ENCODE results near the gene SOWAHC. TPM values are rescaled to one million over a fixed set of nuclear protein-coding genes. Genes with fewer than 3 reads are reported as not detected.

SOWAHC gene
- total and polyA plus RNA-seq, 2 of the 13 experiments (the other 11 are each of a cell fraction or from before 2014, with no cell fraction given) = 21.2 to 22.5 TPM

DNA sequence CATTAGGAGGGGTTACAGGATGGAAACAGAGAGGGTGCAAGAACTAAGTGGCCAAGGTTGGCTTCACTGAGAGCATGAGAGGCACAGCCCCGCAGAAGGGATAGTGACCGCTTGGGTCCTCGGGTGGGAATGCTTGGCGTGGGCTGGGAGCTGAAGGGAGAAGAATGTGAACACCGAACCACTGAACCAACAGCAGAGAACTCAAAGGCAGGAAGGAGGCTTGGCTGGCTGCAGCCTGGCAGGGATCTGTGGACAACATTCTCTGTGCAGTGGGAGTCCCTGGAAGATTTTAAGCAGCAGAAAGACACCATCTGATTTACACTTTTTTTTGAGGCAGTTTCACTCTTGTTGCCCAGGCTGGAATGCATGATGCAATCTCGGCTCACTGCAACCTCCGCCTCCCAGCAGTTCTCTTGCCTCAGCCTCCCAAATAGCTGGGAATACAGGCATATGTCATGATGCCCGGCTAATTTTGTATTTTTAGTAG lies 33.9 kb downstream of the SOWAHC start:
- peaks cover 81% of the 10 kb centered on the region for H3K4me1 ChIP-seq (ENCODE audit: insufficient read depth, low read length)
- peak overlapping the region; percentile 18 for H3K27ac ChIP-seq (ENCODE audit: extremely low read length, insufficient read depth, low read length)
- FAIRE-seq (no peak), ATAC-seq (no peak), DNase-seq (ENCODE audit: low spot score) (no peak)
- no peaks in the 10 kb centered on the region for H3K27me3 ChIP-seq (ENCODE audit: control insufficient read depth in 1 of 2, insufficient read depth in 2 of 2, low read length in 2 of 2)
- in situ Hi-C loops (cut with HindIII; ENCODE audit: extremely low pct_ligation_motif_present, low pct_unique_long_range_greater_than_20kb) = no loop called here
- H3K36me3 ChIP-seq (replicated peaks in 1 of 2; ENCODE audit: control insufficient read depth in 1 of 2, insufficient read depth in 2 of 2, low read length in 2 of 2) = no peaks in the 10 kb centered on the region
- no peaks in the 10 kb centered on the region for H4K20me1 ChIP-seq (ENCODE audit: insufficient read depth, low read length)
- POLR2A ChIA-PET = interaction anchor here (1.0 to 2.6 kb wide), 4 partner anchors 16 to 43 kb away, joined by 3 to 11 read pairs (median 4); partner anchors contain the start of genes SEPTIN10 and SOWAHC
- CTCF ChIA-PET (ENCODE audit: low intra/inter-chr PET ratio, low total read pairs) = no interaction called here
- H3K79me2 ChIP-seq (ENCODE audit: insufficient read depth, low read length) = no peaks in the 10 kb centered on the region
- H3K9ac ChIP-seq (ENCODE audit: insufficient read depth, low read depth, low read length) = 0 out of 2 replicates have a peak overlapping the region, but pooled peaks have one; percentile 17
- peak overlapping the region; percentile 29 for H3K4me2 ChIP-seq (ENCODE audit: low read depth, low read length)
- intact Hi-C loops (cut with micrococcal nuclease; ENCODE audit: unreplicated experiment) = no loop called here
- WGBS (ENCODE audit: low lambda C conversion rate) = 76% methylated on average over 8 of the region's 8 CpGs
- H2AFZ ChIP-seq (ENCODE audit: low read length) = peak overlapping the region; percentile 50
- no peaks in the 10 kb centered on the region for H3K9me3 ChIP-seq (ENCODE audit: low read length)
- BruUV-seq (replicated peaks) = no TSS peak
- H3K4me3 ChIP-seq (replicated peaks in 1 of 3; ENCODE audit: insufficient read depth in 1 of 3, low read depth in 2 of 3, low read length in 3 of 3) = no peak overlapping the region
- peak; percentile 55; the same call in 1 of the 2 replicates for TF ChIP-seq ZNF224 (CRISPR knock-in tag; IDR thresholded peaks at IDR 0.05)
- TF ChIP-seq, protein P1, sequence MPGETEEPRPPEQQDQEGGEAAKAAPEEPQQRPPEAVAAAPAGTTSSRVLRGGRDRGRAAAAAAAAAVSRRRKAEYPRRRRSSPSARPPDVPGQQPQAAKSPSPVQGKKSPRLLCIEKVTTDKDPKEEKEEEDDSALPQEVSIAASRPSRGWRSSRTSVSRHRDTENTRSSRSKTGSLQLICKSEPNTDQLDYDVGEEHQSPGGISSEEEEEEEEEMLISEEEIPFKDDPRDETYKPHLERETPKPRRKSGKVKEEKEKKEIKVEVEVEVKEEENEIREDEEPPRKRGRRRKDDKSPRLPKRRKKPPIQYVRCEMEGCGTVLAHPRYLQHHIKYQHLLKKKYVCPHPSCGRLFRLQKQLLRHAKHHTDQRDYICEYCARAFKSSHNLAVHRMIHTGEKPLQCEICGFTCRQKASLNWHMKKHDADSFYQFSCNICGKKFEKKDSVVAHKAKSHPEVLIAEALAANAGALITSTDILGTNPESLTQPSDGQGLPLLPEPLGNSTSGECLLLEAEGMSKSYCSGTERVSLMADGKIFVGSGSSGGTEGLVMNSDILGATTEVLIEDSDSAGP (CRISPR knock-in tag; IDR thresholded peaks at IDR 0.05; ENCODE audit: borderline replicate concordance) = 0 out of 2 replicates have a peak, but pooled peaks have one; percentile 8
- TF ChIP-seq, protein P2, sequence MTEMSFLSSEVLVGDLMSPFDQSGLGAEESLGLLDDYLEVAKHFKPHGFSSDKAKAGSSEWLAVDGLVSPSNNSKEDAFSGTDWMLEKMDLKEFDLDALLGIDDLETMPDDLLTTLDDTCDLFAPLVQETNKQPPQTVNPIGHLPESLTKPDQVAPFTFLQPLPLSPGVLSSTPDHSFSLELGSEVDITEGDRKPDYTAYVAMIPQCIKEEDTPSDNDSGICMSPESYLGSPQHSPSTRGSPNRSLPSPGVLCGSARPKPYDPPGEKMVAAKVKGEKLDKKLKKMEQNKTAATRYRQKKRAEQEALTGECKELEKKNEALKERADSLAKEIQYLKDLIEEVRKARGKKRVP (CRISPR knock-in tag; IDR thresholded peaks at IDR 0.05) = peak; percentile 90 to 96
- no peak for TF ChIP-seq ZNF883 (CRISPR knock-in tag; IDR thresholded peaks at IDR 0.05; ENCODE audit: not compliant biosample characterization)
- TF ChIP-seq ZMYM3 (CRISPR knock-in tag; IDR thresholded peaks at IDR 0.05) = peak; percentile 53; the same call in 1 of the 2 replicates
- peak; percentile 88 for TF ChIP-seq CEBPG (CRISPR knock-in tag; IDR thresholded peaks at IDR 0.05)
- peak; percentile 74 for TF ChIP-seq ATF7 (IDR thresholded peaks at IDR 0.05)
- TF ChIP-seq ATF7 (CRISPR knock-in tag; IDR thresholded peaks at IDR 0.05) = no peak
- TF ChIP-seq ZNF547 (CRISPR knock-in tag; IDR thresholded peaks at IDR 0.05) = no peak
- TF ChIP-seq ZBTB38 (CRISPR knock-in tag; IDR thresholded peaks at IDR 0.05) = peak; percentile 38; the same call in 1 of the 2 replicates
- peak; percentile 56; the same call in 1 of the 2 replicates for TF ChIP-seq ZNF768 (CRISPR knock-in tag; IDR thresholded peaks at IDR 0.05)
- TF ChIP-seq, protein P3, sequence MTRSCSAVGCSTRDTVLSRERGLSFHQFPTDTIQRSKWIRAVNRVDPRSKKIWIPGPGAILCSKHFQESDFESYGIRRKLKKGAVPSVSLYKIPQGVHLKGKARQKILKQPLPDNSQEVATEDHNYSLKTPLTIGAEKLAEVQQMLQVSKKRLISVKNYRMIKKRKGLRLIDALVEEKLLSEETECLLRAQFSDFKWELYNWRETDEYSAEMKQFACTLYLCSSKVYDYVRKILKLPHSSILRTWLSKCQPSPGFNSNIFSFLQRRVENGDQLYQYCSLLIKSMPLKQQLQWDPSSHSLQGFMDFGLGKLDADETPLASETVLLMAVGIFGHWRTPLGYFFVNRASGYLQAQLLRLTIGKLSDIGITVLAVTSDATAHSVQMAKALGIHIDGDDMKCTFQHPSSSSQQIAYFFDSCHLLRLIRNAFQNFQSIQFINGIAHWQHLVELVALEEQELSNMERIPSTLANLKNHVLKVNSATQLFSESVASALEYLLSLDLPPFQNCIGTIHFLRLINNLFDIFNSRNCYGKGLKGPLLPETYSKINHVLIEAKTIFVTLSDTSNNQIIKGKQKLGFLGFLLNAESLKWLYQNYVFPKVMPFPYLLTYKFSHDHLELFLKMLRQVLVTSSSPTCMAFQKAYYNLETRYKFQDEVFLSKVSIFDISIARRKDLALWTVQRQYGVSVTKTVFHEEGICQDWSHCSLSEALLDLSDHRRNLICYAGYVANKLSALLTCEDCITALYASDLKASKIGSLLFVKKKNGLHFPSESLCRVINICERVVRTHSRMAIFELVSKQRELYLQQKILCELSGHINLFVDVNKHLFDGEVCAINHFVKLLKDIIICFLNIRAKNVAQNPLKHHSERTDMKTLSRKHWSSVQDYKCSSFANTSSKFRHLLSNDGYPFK (CRISPR knock-in tag; IDR thresholded peaks at IDR 0.05; ENCODE audit: borderline replicate concordance) = peak; percentile 20; the same call in 1 of the 2 replicates
- TF ChIP-seq, protein P4, sequence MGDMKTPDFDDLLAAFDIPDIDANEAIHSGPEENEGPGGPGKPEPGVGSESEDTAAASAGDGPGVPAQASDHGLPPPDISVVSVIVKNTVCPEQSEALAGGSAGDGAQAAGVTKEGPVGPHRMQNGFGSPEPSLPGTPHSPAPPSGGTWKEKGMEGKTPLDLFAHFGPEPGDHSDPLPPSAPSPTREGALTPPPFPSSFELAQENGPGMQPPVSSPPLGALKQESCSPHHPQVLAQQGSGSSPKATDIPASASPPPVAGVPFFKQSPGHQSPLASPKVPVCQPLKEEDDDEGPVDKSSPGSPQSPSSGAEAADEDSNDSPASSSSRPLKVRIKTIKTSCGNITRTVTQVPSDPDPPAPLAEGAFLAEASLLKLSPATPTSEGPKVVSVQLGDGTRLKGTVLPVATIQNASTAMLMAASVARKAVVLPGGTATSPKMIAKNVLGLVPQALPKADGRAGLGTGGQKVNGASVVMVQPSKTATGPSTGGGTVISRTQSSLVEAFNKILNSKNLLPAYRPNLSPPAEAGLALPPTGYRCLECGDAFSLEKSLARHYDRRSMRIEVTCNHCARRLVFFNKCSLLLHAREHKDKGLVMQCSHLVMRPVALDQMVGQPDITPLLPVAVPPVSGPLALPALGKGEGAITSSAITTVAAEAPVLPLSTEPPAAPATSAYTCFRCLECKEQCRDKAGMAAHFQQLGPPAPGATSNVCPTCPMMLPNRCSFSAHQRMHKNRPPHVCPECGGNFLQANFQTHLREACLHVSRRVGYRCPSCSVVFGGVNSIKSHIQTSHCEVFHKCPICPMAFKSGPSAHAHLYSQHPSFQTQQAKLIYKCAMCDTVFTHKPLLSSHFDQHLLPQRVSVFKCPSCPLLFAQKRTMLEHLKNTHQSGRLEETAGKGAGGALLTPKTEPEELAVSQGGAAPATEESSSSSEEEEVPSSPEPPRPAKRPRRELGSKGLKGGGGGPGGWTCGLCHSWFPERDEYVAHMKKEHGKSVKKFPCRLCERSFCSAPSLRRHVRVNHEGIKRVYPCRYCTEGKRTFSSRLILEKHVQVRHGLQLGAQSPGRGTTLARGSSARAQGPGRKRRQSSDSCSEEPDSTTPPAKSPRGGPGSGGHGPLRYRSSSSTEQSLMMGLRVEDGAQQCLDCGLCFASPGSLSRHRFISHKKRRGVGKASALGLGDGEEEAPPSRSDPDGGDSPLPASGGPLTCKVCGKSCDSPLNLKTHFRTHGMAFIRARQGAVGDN (CRISPR knock-in tag; IDR thresholded peaks at IDR 0.05) = peak; percentile 45
- TF ChIP-seq NRL (CRISPR knock-in tag; IDR thresholded peaks at IDR 0.05; ENCODE audit: borderline replicate concordance) = 0 out of 2 replicates have a peak, but pooled peaks have one; percentile 5
- TF ChIP-seq CEBPB (IDR thresholded peaks at IDR 0.05; ENCODE audit: borderline replicate concordance, low read depth, low read length) = peak; percentile 79
